Hepatocyte (in vitro differentiated cells): Measurements from ENCODE around the gene MAP3K5. TPM values are rescaled to one million over a fixed set of nuclear protein-coding genes. Genes with fewer than 3 reads are reported as not detected.

Experiments
- DNase-seq: peaks from one replicate; pipeline ENCODE4 v3.0.0-alpha.2; 2016; ENCODE audit warnings: low spot score
- H2AFZ ChIP-seq: fragments of 200-600 bp; sonication (generic); 2 replicates; pipeline ENCODE4 v1.6.0; 2016; ENCODE audit warnings: antibody characterized with exemption, mild to moderate bottlenecking
- H3K27ac ChIP-seq: fragments of 200-600 bp; sonication (generic); 2 replicates; pipeline ENCODE4 v1.5.1; 2016; ENCODE audit warnings: mild to moderate bottlenecking
- H3K27me3 ChIP-seq: fragments of 200-600 bp; sonication (generic); 2 replicates; pipeline ENCODE4 v1.6.1; 2016
- H3K36me3 ChIP-seq: fragments of 200-600 bp; sonication (generic); replicated peaks from 2 replicates; pipeline ENCODE4 v1.5.1; 2016; ENCODE audit warnings: low read depth; ENCODE audit not compliant: insufficient read depth
- H3K4me1 ChIP-seq: fragments of 200-600 bp; sonication (generic); 2 replicates; pipeline ENCODE4 v1.5.1; 2016; ENCODE audit warnings: mild to moderate bottlenecking, moderate library complexity; ENCODE audit not compliant: insufficient read depth
- H3K4me2 ChIP-seq: fragments of 200-600 bp; sonication (generic); 2 replicates; pipeline ENCODE4 v1.6.0; 2016
- H3K4me3 ChIP-seq: fragments of 200-600 bp; sonication (generic); 2 replicates; pipeline ENCODE4 v1.5.1; 2016; ENCODE audit warnings: mild to moderate bottlenecking
- H3K79me2 ChIP-seq: fragments of 200-600 bp; sonication (generic); 2 replicates; pipeline ENCODE4 v1.6.0; 2017; ENCODE audit warnings: mild to moderate bottlenecking
- H3K9me2 ChIP-seq: fragments of 200-600 bp; sonication (generic); replicated peaks from 2 replicates; pipeline ENCODE4 v1.6.0; 2017; ENCODE audit warnings: mild to moderate bottlenecking; ENCODE audit not compliant: insufficient read depth
- H3K9me3 ChIP-seq: fragments of 200-600 bp; sonication (generic); 2 replicates; pipeline ENCODE4 v1.5.1; 2016; ENCODE audit warnings: low read depth, mild to moderate bottlenecking
- H4K20me1 ChIP-seq: fragments of 200-600 bp; sonication (generic); 2 replicates; pipeline ENCODE4 v1.6.0; 2016; ENCODE audit warnings: mild to moderate bottlenecking; ENCODE audit not compliant: insufficient read depth, poor library complexity, severe bottlenecking
- CTCF ChIP-seq: fragments of 200-600 bp; sonication (generic); IDR thresholded peaks from 2 replicates; pipeline ENCODE4 v1.5.1; 2016; ENCODE audit warnings: antibody characterized with exemption, mild to moderate bottlenecking; ENCODE audit not compliant: poor library complexity
- EZH2 ChIP-seq: fragments of 200-600 bp; sonication (generic); IDR thresholded peaks from 2 replicates; pipeline ENCODE4 v1.6.1; 2016; ENCODE audit warnings: antibody characterized with exemption, mild to moderate bottlenecking, borderline replicate concordance
- EZH2phosphoT487 ChIP-seq: fragments of 200-600 bp; sonication (generic); IDR thresholded peaks from one replicate; pipeline ENCODE4 v1.6.1; 2018; ENCODE audit warnings: antibody characterized with exemption, mild to moderate bottlenecking, low read depth, moderate library complexity; ENCODE audit not compliant: unreplicated experiment, severe bottlenecking
- WGBS: methylation state at CpG from one replicate; pipeline ENCODE4 v1.1.6; 2016; ENCODE audit warnings: low lambda C conversion rate; ENCODE audit errors: missing lambda C conversion rate; 5-methylcytosine and 5-hydroxymethylcytosine counted together
- polyA plus RNA-seq: library from polyadenylated mRNA; unstranded; fragments of >200 nt; fragmentation: Nextera tagmentation; extraction: Ambion mirVana; gene quantifications from 2 replicates; pipeline ENCODE4 v1.2.1, GENCODE V29; 2016
- total RNA-seq: library from RNA; depleted of rRNA; stranded (reverse); fragments of >200 nt; gene quantifications from 2 replicates; pipeline ENCODE4 v1.2.3, GENCODE V29; 2014

MAP3K5 gene
- total and polyA plus RNA-seq, 2 experiments from 2014 or later: 2.2 to 5.9 TPM

GRCh38 chr6:136614350-136614749 lies 177.9 kb downstream of the MAP3K5 start:
- H3K4me2 ChIP-seq: no peak overlapping the region
- no peaks in the 10 kb centered on the region for H3K4me1 ChIP-seq
- DNase-seq: no peak
- H2AFZ ChIP-seq: no peak overlapping the region
- H3K9me2 ChIP-seq: no peaks in the 10 kb centered on the region
- TF ChIP-seq CTCF: no peak
- TF ChIP-seq EZH2phosphoT487: no peak
- TF ChIP-seq EZH2: no peak
- no peak overlapping the region for H3K27ac ChIP-seq
- H3K27me3 ChIP-seq: no peaks in the 10 kb centered on the region
- no peaks in the 10 kb centered on the region for H4K20me1 ChIP-seq
- 100% methylated on average over 1 of the region's 1 CpG for WGBS
- H3K79me2 ChIP-seq: no peaks in the 10 kb centered on the region
- H3K4me3 ChIP-seq: no peak overlapping the region
- H3K36me3 ChIP-seq: no peaks in the 10 kb centered on the region
- no peaks in the 10 kb centered on the region for H3K9me3 ChIP-seq

GRCh38 chr6:136613477-136613876 lies 178.8 kb downstream of the MAP3K5 start:
- no peak overlapping the region for H3K4me2 ChIP-seq
- WGBS: 63% methylated on average over 3 of the region's 3 CpGs

GRCh38 chr6:136612666-136613389 lies 179.4 kb downstream of the MAP3K5 start:
- H3K4me3 ChIP-seq: no peak overlapping the region
- no peaks in the 10 kb centered on the region for H3K36me3 ChIP-seq
- TF ChIP-seq EZH2phosphoT487: no peak
- no peak for TF ChIP-seq CTCF
- TF ChIP-seq EZH2: no peak
- H3K4me2 ChIP-seq: no peak overlapping the region
- H3K9me3 ChIP-seq: no peaks in the 10 kb centered on the region
- no peak for DNase-seq
- no peaks in the 10 kb centered on the region for H3K27me3 ChIP-seq
- H3K9me2 ChIP-seq: no peaks in the 10 kb centered on the region
- no peaks in the 10 kb centered on the region for H3K4me1 ChIP-seq
- 69% methylated on average over 6 of the region's 6 CpGs for WGBS
- no peaks in the 10 kb centered on the region for H4K20me1 ChIP-seq
- H3K79me2 ChIP-seq: no peaks in the 10 kb centered on the region
- no peak overlapping the region for H3K27ac ChIP-seq
- no peak overlapping the region for H2AFZ ChIP-seq

More at GRCh38 chr6:136613477-136613876, 178.8 kb downstream of the MAP3K5 start:
- Histone ChIP-seq H2AFZ (no peak overlapping the region), H3K79me2 (no peaks in the 10 kb centered on the region), H3K36me3 (no peaks in the 10 kb centered on the region), H3K27me3 (no peaks in the 10 kb centered on the region), H3K27ac (no peak overlapping the region), H3K4me3 (no peak overlapping the region), H3K9me2 (no peaks in the 10 kb centered on the region), H3K4me1 (no peaks in the 10 kb centered on the region), H3K9me3 (no peaks in the 10 kb centered on the region), H4K20me1 (no peaks in the 10 kb centered on the region)
- TF ChIP-seq EZH2 (no peak), CTCF (no peak), EZH2phosphoT487 (no peak)
- no peak for DNase-seq
